Hepatocyte (in vitro differentiated cells): ENCODE data around the gene TMEM213. TPM values are rescaled to one million over a fixed set of nuclear protein-coding genes. Genes with fewer than 3 reads are reported as not detected.

Experiments used
- DNase-seq: peaks from one replicate; pipeline ENCODE4 v3.0.0-alpha.2; 2016; ENCODE audit warnings: low spot score
- H2AFZ ChIP-seq: fragments of 200-600 bp; sonication (generic); 2 replicates; pipeline ENCODE4 v1.6.0; 2016; ENCODE audit warnings: antibody characterized with exemption, mild to moderate bottlenecking
- H3K27ac ChIP-seq: fragments of 200-600 bp; sonication (generic); 2 replicates; pipeline ENCODE4 v1.5.1; 2016; ENCODE audit warnings: mild to moderate bottlenecking
- H3K27me3 ChIP-seq: fragments of 200-600 bp; sonication (generic); 2 replicates; pipeline ENCODE4 v1.6.1; 2016
- H3K36me3 ChIP-seq: fragments of 200-600 bp; sonication (generic); replicated peaks from 2 replicates; pipeline ENCODE4 v1.5.1; 2016; ENCODE audit warnings: low read depth; ENCODE audit not compliant: insufficient read depth
- H3K4me1 ChIP-seq: fragments of 200-600 bp; sonication (generic); 2 replicates; pipeline ENCODE4 v1.5.1; 2016; ENCODE audit warnings: mild to moderate bottlenecking, moderate library complexity; ENCODE audit not compliant: insufficient read depth
- H3K4me2 ChIP-seq: fragments of 200-600 bp; sonication (generic); 2 replicates; pipeline ENCODE4 v1.6.0; 2016
- H3K4me3 ChIP-seq: fragments of 200-600 bp; sonication (generic); 2 replicates; pipeline ENCODE4 v1.5.1; 2016; ENCODE audit warnings: mild to moderate bottlenecking
- H3K79me2 ChIP-seq: fragments of 200-600 bp; sonication (generic); 2 replicates; pipeline ENCODE4 v1.6.0; 2017; ENCODE audit warnings: mild to moderate bottlenecking
- H3K9me2 ChIP-seq: fragments of 200-600 bp; sonication (generic); replicated peaks from 2 replicates; pipeline ENCODE4 v1.6.0; 2017; ENCODE audit warnings: mild to moderate bottlenecking; ENCODE audit not compliant: insufficient read depth
- H3K9me3 ChIP-seq: fragments of 200-600 bp; sonication (generic); 2 replicates; pipeline ENCODE4 v1.5.1; 2016; ENCODE audit warnings: low read depth, mild to moderate bottlenecking
- H4K20me1 ChIP-seq: fragments of 200-600 bp; sonication (generic); 2 replicates; pipeline ENCODE4 v1.6.0; 2016; ENCODE audit warnings: mild to moderate bottlenecking; ENCODE audit not compliant: insufficient read depth, poor library complexity, severe bottlenecking
- EZH2 ChIP-seq: fragments of 200-600 bp; sonication (generic); IDR thresholded peaks from 2 replicates; pipeline ENCODE4 v1.6.1; 2016; ENCODE audit warnings: antibody characterized with exemption, mild to moderate bottlenecking, borderline replicate concordance
- EZH2phosphoT487 ChIP-seq: fragments of 200-600 bp; sonication (generic); IDR thresholded peaks from one replicate; pipeline ENCODE4 v1.6.1; 2018; ENCODE audit warnings: antibody characterized with exemption, mild to moderate bottlenecking, low read depth, moderate library complexity; ENCODE audit not compliant: unreplicated experiment, severe bottlenecking
- WGBS: methylation state at CpG from one replicate; pipeline ENCODE4 v1.1.6; 2016; ENCODE audit warnings: low lambda C conversion rate; ENCODE audit errors: missing lambda C conversion rate; 5-methylcytosine and 5-hydroxymethylcytosine counted together
- polyA plus RNA-seq: library from polyadenylated mRNA; unstranded; fragments of >200 nt; fragmentation: Nextera tagmentation; extraction: Ambion mirVana; gene quantifications from 2 replicates; pipeline ENCODE4 v1.2.1, GENCODE V29; 2016
- total RNA-seq: library from RNA; depleted of rRNA; stranded (reverse); fragments of >200 nt; gene quantifications from 2 replicates; pipeline ENCODE4 v1.2.3, GENCODE V29; 2014
- TF ChIP-seq, protein P1 (sequence below): fragments of 200-600 bp; sonication (generic); IDR thresholded peaks from 2 replicates; pipeline ENCODE4 v1.5.1; 2016; ENCODE audit warnings: antibody characterized with exemption, mild to moderate bottlenecking; ENCODE audit not compliant: poor library complexity

TMEM213 gene
- total and polyA plus RNA-seq, 2 experiments from 2014 or later: 0.03 to 0.93 TPM

DNA sequence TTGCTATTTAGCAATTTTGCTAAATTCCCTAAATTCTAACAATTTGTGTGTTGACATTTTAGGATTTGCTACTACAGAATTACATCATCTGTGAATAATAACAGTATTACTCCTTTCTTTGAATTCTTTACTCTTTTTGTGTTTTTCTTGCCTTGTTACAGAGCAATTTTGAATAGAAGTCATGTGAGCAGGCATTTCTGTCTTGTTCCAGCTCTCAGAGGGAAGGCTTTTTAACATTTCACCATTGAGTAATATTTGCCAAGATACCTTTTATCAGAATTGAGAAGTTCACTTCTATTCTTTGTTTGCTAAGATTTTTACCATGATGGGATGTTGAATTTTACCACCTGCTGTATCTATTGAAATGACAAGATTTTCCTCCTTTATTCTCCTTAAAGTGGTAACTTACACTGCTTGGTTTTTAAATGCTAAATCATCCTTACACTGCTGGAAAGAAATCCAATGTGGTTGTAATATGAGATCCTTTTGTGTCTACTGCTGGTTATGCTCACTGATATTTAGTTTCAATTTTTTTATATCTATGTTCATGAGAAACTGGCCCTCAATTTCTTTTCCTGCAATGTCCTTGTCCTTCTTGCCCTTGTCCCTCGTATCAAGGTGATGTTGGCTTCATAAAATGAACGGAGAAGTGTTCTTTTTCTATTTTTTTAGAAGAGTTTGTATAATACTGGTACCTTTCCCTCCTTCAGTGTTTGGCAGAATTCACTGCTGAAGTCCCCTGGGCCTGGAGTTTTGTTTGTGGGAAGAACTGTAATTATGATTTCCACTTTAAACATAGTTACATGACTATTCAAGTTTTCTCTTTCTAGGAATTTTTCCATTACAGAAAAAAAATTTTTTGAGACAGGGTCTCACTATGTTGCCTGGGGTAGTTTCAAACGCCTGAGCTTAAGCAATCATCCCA, 50.5 kb downstream of the TMEM213 start:
- DNase-seq: no peak
- H3K9me3 ChIP-seq: no peaks in the 10 kb centered on the region
- no peak for TF ChIP-seq EZH2
- TF ChIP-seq, protein P1, sequence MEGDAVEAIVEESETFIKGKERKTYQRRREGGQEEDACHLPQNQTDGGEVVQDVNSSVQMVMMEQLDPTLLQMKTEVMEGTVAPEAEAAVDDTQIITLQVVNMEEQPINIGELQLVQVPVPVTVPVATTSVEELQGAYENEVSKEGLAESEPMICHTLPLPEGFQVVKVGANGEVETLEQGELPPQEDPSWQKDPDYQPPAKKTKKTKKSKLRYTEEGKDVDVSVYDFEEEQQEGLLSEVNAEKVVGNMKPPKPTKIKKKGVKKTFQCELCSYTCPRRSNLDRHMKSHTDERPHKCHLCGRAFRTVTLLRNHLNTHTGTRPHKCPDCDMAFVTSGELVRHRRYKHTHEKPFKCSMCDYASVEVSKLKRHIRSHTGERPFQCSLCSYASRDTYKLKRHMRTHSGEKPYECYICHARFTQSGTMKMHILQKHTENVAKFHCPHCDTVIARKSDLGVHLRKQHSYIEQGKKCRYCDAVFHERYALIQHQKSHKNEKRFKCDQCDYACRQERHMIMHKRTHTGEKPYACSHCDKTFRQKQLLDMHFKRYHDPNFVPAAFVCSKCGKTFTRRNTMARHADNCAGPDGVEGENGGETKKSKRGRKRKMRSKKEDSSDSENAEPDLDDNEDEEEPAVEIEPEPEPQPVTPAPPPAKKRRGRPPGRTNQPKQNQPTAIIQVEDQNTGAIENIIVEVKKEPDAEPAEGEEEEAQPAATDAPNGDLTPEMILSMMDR: no peak
- TF ChIP-seq EZH2phosphoT487: no peak
- H3K4me2 ChIP-seq: no peak overlapping the region
- peaks cover 5% of the 10 kb centered on the region for H3K36me3 ChIP-seq
- H3K4me1 ChIP-seq: no peaks in the 10 kb centered on the region
- WGBS: 75% methylated on average over 3 of the region's 3 CpGs
- no peak overlapping the region for H3K4me3 ChIP-seq
- no peak overlapping the region for H3K27ac ChIP-seq
- no peaks in the 10 kb centered on the region for H3K9me2 ChIP-seq
- no peaks in the 10 kb centered on the region for H3K27me3 ChIP-seq
- no peak overlapping the region for H2AFZ ChIP-seq
- H3K79me2 ChIP-seq: no peaks in the 10 kb centered on the region
- H4K20me1 ChIP-seq: no peaks in the 10 kb centered on the region

DNA sequence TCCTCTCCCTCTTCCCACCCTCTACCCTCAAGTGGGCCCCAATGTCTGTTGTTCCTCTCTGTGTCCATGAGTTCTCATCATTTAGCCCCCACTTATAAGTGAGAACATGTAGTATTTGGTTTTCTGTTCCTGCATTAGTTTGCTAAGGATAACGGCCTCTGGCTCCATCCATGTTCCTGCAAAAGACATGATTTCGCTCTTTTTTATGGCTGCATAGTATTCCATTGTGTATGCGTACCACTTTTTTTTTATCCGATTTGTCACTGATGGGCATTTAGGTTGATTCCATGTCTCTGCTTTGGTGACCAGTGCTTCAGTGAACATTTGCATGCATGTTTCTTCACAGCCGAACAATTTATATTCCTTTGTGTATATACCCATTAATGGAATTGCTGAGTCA, 51.9 kb downstream of the TMEM213 start:
- no peaks in the 10 kb centered on the region for H3K9me3 ChIP-seq
- H2AFZ ChIP-seq: no peak overlapping the region
- H4K20me1 ChIP-seq: no peaks in the 10 kb centered on the region
- H3K9me2 ChIP-seq: no peaks in the 10 kb centered on the region
- no peak for DNase-seq
- H3K79me2 ChIP-seq: no peaks in the 10 kb centered on the region
- no peak overlapping the region for H3K4me3 ChIP-seq
- 96% methylated on average over 5 of the region's 5 CpGs for WGBS
- no peaks in the 10 kb centered on the region for H3K4me1 ChIP-seq
- no peaks in the 10 kb centered on the region for H3K27me3 ChIP-seq
- H3K27ac ChIP-seq: no peak overlapping the region
- H3K4me2 ChIP-seq: no peak overlapping the region
- TF ChIP-seq EZH2phosphoT487 (no peak), EZH2 (no peak)
- TF ChIP-seq, protein P1: no peak
- H3K36me3 ChIP-seq: peaks cover 5% of the 10 kb centered on the region

DNA sequence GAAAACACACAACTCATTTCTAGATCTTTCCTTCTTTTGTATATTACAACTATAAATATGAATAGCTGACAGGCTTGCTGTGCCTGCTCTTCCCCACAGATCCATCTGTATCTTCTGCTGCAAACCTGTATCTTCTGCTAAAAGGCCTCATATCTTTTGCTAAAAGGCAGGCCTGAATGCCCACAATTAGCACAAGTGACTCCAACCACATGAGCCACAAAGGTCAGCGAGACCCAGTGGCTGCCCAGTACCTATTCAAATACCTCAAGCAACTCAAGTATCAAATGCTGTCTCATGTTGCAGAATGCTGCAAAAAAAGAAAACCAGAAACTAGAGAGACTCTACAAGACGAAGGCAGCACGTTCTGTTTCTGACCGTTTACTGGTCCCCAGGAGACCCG, 54.7 kb downstream of the TMEM213 start:
- no peak overlapping the region for H2AFZ ChIP-seq
- no peak for DNase-seq
- no peaks in the 10 kb centered on the region for H3K4me1 ChIP-seq
- H3K27me3 ChIP-seq: no peaks in the 10 kb centered on the region
- H3K4me3 ChIP-seq: no peak overlapping the region
- H3K4me2 ChIP-seq: no peak overlapping the region
- TF ChIP-seq EZH2: no peak
- TF ChIP-seq, protein P1: no peak
- no peak for TF ChIP-seq EZH2phosphoT487
- no peaks in the 10 kb centered on the region for H3K9me2 ChIP-seq
- no peaks in the 10 kb centered on the region for H3K9me3 ChIP-seq
- peaks cover 5% of the 10 kb centered on the region for H3K36me3 ChIP-seq
- no peak overlapping the region for H3K27ac ChIP-seq
- no peaks in the 10 kb centered on the region for H3K79me2 ChIP-seq
- WGBS: 96% methylated on average over 5 of the region's 5 CpGs
- no peaks in the 10 kb centered on the region for H4K20me1 ChIP-seq
